Inferior parietal cortex (tissue), 1 donor: Measurements from ENCODE around the gene FAF1.
"Not testable (repeated sequence)": the region's sequence is repeated elsewhere in the genome, so short reads cannot be mapped to it uniquely, and the experiment has no call there.

Experiments used
- DNase-seq: peaks from one replicate; pipeline ENCODE4 v3.0.0-alpha.2; 2016; ENCODE audit errors: extremely low spot score

Gene FAF1

DNA sequence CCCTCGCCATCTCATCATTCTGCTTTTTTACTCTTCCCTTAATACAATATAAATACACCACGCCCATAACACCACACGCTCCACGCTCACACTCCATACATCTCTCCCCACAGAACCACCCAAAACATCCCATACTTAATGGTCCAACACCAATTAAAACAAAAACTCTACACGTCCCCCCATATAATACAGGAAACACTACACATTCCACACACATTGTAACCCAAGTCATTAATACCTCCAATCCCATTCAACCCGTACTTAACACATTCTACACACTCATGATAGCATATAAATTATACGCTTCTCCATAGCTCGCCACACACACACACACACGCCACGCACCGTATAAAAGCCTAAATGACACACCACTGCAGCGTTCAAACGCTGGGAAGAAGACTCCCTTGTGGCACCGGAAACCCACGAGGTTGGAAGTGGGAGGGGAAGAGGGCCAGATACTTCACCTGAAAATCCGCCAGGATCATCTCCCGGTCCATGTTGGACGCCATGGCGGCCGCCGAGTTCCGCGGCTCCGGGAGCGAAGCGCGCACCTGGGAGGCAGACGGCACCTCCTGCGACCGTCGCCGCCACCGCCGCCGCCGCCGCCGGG, 659 bp downstream of the FAF1 start:
- no peak for DNase-seq

DNA sequence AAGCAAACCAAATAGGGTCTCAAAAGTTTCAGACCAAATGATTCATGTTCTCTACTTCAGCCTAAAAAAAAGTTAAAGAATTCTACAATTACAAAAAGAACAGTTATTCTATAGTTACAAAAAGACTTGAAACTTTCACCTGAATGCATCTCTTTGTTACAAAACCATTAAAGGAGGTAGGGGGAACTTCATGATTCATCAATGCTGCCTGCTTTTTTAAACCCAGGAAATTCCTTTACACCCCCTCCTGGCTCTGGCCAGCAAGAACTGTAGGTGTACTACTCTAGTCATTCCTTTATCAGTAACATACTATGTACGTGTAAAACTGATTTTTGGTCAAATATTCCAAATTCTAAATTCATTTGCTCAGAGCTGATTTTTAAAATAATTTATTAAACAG, 5.0 kb downstream of the FAF1 start:
- DNase-seq = no peak

- DNase-seq = not testable (repeated sequence)
These were observed 7.5 kb downstream of the FAF1 start for GRCh38 chr1:50952566-50952965.

DNA sequence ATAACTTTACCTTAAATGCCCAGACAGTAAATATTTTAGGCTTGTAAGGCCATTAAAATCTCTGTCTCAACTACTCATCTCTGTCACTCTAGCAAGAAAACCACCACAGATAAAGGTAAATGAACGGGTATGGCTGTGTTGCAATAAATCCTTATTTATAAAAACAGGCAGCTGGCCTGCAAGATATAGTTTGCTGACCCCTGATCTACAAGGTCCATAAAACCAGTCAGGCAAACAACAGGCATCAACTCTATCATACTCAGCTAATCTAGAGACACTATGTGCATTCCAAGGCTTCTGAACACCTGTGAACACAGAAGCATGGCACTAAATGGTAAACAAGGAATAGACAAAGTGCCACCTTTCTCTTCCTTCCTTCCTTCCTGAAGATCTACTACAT, 9.7 kb downstream of the FAF1 start:
- no peak for DNase-seq

GRCh38 chr1:50949286-50949982, 10.6 kb downstream of the FAF1 start:
- no peak for DNase-seq

DNA sequence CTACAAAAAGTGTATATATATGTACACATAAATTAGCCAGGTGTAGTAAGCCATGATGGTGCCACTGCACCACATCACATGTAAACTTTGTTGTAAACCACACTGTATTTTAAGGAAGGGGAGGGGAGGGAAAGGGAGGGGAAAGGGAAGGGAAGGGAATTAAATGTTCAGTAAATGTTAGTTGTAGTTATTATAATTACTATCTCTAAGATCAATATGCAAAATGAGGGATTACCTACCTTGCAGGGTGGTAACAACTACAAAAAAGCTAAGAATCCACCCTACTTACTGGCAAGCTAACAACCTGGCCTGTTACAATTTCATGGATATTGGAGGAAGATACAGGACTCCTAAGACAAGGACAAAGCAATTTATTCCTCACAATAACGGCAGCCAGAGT, 17.7 kb downstream of the FAF1 start:
- DNase-seq = no peak

DNA sequence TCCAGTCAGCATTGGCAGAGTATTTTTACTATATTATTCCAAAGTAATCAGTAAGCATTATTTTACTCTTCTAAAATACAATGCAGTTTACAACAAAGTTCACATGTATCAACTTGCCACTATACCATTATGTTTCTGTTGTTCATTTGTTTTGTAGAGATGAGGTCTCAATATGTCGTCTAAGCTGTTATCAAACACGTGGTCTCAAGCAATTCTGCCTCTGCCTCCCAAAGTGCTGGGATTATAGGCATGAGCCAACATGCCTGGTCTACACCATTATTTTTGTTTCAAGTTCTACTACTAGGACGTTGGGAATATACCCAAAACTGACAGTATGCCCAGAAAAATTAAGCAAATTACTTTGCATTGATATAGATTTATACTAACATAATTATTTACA, 19.8 kb downstream of the FAF1 start:
- DNase-seq = no peak

DNA sequence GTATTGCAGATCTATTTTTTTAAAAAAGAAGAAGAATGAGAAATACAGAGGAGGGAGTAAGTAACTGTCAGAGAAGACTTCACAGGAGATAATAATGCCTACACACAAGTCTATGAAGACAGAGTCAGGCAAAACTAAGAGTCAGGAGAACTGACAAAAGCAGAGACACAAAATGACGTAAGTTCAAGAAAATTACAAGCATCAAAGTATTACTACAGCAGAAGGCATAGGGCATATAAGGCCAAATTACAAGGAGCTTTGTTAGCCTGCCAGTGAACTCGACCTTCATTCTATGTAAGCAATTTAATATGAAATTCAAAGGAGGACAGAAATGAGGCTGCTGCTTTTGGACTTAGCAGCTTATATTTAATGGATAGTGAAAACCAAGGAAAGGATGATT, 23.7 kb downstream of the FAF1 start:
- DNase-seq = no peak

GRCh38 chr1:50935276-50935675, 24.8 kb downstream of the FAF1 start:
- not testable (repeated sequence) for DNase-seq

GRCh38 chr1:50934838-50935237, 25.2 kb downstream of the FAF1 start:
- no peak for DNase-seq

DNA sequence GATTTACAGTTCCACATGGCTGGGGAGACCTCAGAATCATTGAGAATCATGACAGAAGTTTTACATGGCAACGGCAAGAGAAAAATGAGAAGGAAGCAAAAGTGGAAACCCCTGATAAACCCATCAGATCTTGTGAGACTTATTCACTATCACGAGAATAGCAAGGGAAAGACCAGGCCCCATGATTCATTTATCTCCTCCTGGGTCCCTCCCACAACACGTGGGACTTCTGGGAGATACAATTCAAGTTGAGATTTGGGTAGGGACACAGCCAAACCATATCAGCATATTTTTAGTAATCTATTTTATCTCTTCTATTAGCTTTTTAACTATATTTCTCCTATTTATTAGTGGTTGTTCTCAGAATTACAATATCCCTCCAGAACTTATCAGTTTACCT, 26.3 kb downstream of the FAF1 start:
- DNase-seq = not testable (repeated sequence)

DNA sequence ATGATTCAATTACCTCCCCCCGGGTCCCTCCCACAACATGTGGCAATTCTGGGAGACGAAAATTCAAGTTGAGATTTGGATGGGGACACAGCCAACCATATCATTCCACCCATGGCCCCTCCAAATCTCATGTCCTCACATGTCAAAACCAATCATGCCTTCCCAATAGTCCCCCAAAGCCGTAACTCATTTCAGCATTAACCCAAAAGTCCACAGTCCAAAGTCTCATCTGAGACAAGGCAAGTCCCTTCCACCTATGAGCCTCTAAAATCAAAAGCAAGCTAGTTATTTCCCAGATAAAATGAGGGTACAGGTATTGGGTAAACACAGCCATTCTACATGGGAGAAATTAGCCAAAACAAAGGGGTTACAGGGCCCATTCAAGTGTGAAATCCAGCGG, 28.0 kb downstream of the FAF1 start:
- not testable (repeated sequence) for DNase-seq

DNA sequence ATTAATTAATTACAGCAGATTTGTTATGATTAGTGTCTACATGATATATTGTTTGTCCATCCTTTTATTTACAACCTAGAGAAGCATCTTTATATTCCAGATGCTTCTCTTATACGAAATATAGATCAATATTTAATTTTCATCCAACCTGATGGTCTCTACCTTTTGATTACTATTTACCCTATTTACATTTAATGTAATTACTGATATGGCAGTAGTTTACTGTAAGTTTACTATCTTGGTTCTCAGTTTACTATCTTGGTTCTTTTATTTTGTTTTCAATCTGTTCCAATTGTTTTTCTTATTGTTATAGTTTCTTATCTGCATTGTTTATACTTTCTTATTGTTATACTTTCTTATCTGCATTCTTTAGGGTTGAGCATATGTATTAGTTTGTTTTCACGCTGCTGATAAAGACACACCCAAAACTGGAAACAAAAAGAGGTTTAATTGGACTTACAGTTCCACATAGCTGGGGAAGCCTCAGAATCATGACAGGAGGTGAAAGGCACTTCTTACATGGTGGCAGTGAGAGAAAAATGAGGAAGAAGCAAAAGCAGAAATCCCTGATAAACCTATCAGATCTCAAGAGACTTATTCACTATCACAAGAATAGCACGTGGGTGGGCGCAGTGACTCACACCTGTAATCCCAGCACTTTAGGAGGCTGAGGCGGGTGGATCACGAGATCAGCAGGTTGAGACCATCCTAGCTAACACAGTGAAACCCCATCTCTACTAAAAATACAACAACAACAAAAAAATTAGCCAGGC, 28.9 kb downstream of the FAF1 start:
- DNase-seq = no peak

GRCh38 chr1:50930193-50930592, 29.9 kb downstream of the FAF1 start:
- no peak for DNase-seq

DNA sequence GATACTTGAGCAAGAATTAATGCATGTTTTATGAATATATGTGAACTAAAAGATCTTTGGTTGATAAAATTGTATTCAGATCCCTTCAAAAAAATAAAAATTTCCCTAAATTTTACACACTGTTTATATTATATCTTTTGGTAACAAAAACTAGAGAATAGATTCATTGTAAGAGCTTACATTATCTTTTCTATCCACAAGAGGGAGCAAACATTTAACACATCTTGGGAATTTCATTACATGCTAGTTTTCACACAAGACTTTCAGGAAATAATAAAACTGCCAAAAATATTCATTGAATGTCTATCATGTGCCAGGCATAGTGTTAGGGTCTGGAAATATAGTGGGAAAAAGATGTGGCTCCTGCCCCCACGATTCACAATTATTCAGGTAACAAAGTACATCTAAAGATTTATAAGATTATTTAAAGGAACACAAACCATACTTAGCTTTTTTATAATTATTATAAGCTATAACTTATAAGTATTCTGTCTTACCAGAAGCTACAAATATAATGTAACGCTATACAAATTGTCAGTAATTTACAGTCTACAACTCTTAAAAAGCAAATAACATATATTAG, 30.6 kb downstream of the FAF1 start:
- DNase-seq = peak; percentile 75

GRCh38 chr1:50923564-50923963, 36.5 kb downstream of the FAF1 start:
- no peak for DNase-seq

DNA sequence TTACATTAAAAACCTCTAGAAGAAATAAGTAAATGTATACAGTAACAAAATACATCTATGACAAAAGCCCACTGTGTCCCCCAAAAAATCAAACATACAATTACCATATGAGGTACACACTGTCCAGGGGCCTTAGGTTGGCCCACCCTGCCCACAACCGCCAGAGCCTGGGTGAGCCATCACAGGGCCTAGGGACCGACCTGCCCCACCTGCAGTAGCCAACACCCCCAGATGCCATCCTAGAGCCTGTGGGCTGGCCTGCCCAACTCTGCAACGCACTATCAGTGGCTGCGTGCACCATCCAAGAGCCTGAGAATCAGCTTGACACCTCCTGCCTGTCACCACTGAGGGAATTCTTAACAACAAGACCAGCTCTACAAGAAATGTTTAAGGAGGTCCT, 39.0 kb downstream of the FAF1 start:
- DNase-seq = no peak

DNA sequence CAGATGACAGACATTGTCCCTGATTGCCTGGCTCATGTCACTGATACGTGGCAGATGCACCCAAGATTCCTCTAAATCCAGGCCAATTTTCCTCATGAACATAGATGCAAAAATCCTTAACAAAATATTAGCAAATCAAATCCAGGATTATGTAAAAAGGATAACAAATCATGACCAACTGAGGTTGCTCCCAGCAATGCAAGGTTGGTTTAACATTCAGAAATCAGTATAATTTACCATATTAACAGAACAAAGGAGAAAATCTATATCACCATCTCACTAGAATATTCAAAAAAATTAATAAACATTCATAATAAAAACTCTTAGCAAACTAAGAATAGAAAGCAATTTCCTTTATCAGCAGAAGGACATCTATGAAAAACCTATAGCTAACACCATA, 39.7 kb downstream of the FAF1 start:
- no peak for DNase-seq

GRCh38 chr1:50917138-50918137, 42.6 kb downstream of the FAF1 start:
- no peak for DNase-seq

- no peak for DNase-seq
These were observed 44.4 kb downstream of the FAF1 start for GRCh38 chr1:50915621-50916020.

GRCh38 chr1:50913954-50914353, 46.1 kb downstream of the FAF1 start:
- DNase-seq = no peak
